ENCODE results near the gene CRHBP.
"Not testable (repeated sequence)": the region's sequence is repeated elsewhere in the genome, so short reads cannot be mapped to it uniquely, and the experiment has no call there.

CRHBP gene, protein sequence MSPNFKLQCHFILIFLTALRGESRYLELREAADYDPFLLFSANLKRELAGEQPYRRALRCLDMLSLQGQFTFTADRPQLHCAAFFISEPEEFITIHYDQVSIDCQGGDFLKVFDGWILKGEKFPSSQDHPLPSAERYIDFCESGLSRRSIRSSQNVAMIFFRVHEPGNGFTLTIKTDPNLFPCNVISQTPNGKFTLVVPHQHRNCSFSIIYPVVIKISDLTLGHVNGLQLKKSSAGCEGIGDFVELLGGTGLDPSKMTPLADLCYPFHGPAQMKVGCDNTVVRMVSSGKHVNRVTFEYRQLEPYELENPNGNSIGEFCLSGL

GRCh38 chr5:76952795-76953536 is at the start of gene CRHBP:
Gene CRHBP (plus strand): TSS chr5:76953045. CDS start chr5:76953135, 90 bp downstream.
- no peak for DNase-seq (ENCODE audit: low read depth in 3 of 3)

DNA sequence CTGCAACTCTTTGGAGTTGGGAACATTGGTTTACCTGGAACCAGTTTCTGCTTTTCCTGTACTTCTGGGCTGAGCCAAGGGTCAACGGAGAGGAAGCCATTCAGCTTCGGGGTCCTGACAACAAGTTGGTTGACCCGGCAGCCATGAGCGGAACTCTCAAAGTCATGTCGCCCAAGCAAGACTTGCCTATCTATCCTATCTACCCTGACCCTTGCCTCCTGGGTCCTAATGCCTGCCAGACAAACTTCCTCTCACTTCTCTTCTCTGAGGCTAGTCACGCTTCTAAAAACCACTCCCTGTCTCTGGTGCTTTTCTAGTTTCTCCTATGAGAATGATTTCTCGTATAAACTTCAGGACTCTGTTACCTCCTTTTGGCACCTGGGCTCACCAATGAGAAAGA is 44.7 kb upstream of the CRHBP start:
- no peak for DNase-seq (ENCODE audit: low read depth in 3 of 3)

DNA sequence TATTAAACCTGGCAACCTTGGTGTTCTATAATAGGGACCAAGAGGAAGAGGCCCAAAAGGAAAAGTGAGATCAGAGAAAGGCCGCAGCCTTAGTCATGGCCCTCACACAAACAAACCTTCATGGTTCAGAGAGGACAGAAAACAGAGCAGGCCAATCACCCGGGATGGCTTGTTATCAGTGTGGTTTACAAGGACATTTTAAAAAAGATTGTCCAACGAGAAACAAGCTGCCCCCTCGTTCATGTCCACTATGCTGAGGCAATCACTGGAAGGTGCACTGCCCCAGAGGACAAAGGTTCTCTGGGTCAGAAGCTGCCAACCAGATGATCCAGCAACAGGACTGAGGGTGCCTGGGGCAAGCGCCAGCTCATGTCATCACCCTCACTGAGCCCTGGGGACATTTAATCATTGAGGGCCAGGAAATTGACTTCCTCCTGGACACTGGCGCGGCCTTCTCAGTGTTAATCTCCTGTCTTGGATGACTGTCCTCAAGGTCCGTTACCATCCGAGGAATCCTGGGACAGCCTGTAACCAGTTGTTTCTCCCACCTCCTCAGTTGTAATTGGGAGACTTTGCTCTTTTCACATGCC is 42.4 kb upstream of the CRHBP start:
- not testable (repeated sequence) for DNase-seq (ENCODE audit: low read depth in 3 of 3)

- DNase-seq (ENCODE audit: low read depth in 3 of 3) = not testable (repeated sequence)
These were observed 38.2 kb upstream of the CRHBP start for GRCh38 chr5:76914671-76915070.

- DNase-seq (ENCODE audit: low read depth in 3 of 3) = no peak
These were observed 34.3 kb upstream of the CRHBP start for GRCh38 chr5:76918539-76918938.

GRCh38 chr5:76920491-76920890 is 32.4 kb upstream of the CRHBP start:
- DNase-seq (ENCODE audit: low read depth in 3 of 3) = no peak

DNA sequence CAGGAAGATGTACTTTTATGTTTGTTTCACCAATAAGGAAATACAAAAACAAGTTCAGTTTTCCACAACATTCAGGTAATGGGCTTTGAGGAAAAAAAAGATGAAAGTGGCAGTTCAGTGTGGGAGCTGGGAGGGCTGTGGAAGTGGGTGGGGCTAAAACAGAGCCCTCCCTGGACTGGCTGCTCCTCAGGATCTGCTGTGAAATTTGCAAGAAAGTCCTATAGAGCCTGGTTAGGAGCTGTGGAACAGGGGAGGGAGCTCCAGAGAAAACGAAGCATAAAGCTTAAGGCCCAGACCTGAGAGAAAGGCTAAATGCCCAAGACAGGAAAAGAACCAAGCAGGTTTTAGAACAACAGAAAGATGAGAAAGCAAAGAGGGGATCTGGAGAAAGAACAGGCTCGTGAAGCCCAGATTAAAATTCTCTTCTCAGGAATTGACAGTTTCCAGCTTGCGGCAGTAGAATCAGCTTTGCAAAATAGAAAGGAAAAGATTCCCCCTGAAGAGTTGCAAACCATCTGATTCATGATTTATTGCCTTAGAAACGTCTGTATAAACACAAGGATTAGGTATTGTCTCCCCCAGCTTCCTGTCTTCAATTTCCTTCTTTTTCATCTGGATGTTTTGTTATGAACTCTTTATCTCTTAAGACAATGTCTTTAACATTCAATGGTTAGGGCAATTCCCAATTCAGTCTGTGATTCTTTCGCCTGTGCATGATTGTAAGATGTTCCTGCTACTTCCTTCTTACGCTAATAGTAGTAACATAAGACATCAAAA is 26.3 kb upstream of the CRHBP start:
- DNase-seq (ENCODE audit: low read depth in 3 of 3) = no peak

GRCh38 chr5:76927961-76928360 is 24.9 kb upstream of the CRHBP start:
- DNase-seq (ENCODE audit: low read depth in 3 of 3) = no peak

DNA sequence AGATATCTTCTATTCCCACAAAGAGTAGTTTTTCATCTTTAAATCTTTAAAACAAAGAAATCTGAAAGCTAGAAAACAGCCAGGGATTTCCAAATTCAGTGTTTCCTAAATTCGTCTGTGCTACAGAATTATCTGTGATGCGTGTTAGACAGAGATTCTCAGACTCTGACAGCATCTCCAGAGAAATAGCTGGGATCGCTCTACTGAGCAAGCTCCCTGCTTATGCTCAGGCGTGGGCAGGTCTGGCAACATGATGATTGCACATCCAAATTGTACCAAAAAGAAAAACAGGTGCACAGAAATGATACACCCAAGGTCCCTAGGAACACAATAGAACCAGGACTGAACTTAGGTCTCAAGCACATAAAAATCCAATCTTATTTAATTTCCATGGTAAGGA is 22.8 kb upstream of the CRHBP start:
- DNase-seq (ENCODE audit: low read depth in 3 of 3) = no peak

GRCh38 chr5:76938177-76938576 is 14.7 kb upstream of the CRHBP start:
- no peak for DNase-seq (ENCODE audit: low read depth in 3 of 3)

DNA sequence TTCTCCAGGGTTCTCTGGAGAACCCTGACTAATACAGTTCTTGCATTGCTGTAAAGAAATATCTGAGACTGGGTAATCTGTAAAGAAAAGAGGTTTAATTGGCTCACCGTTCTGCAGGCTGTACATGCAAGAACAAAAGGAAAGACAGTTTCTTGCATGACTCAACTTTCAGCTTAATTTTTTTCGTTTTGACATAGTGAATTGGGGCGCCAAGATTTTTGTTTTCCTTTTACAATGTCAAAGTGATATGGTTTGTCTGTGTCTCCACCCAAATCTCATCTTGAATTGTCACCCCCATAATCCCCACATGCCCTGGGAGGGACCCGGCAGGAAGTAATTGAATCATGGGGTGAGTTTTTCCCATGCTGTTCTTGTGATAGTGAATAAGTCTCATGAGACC is 11.8 kb upstream of the CRHBP start:
- DNase-seq (ENCODE audit: low read depth in 3 of 3) = no peak

DNA sequence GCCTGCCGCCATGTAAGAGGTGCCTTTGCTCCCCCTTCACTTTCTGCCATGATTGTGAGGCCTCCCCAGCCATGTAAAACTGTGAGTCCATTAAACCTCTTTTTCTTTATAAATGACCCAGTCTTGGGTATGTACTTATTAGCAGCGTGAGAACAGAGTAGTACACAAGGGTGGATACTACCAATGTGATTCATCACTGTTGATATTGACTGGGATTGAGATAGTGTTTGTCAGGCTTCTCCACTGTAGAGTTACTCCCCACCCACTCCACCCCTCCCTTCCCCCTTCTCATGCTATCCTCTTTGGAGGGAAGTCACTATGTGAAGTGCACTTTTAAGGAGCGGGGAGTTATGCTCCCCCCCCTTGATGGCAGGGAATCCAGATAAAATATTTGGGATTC is 11.4 kb upstream of the CRHBP start:
- DNase-seq (ENCODE audit: low read depth in 3 of 3) = no peak

DNA sequence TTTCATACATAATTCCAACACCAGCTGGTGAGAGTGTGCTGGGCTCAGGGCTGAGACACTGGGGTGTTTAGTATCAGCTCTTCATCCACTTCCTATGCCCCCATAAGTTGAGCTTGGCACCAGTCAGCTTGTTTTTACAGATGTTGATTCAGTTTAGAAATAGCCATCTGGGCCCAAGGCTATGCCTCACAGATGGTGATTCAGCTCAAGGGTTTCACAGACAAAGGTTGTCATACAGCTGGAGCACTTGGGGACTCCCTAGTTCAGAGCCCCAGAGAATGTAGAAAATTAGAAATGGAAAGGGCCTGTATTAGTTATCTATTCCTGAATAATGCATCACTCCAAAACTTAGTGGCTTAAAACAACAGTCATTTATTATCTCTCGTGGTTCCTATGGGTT is 10.3 kb upstream of the CRHBP start:
- DNase-seq (ENCODE audit: low read depth in 3 of 3) = no peak

DNA sequence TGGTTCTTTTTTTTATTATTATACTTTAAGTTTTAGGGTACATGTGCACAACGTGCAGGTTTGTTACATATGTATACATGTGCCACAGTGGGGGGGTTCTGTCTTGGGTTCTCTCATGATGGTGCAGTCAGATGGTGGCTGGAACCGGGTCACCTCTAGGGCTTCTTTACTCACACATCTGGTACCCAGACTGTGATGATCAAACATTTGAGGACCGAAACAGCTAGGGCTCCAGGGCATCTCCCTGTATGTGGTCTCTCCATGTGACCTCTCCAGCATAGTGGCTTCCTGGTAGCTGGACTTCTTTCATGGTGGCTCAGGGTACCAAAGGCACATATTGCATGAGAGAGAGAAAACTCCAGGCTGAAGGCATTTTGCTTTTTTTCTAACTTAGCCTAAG is 9.8 kb upstream of the CRHBP start:
- DNase-seq (ENCODE audit: low read depth in 3 of 3) = no peak

DNA sequence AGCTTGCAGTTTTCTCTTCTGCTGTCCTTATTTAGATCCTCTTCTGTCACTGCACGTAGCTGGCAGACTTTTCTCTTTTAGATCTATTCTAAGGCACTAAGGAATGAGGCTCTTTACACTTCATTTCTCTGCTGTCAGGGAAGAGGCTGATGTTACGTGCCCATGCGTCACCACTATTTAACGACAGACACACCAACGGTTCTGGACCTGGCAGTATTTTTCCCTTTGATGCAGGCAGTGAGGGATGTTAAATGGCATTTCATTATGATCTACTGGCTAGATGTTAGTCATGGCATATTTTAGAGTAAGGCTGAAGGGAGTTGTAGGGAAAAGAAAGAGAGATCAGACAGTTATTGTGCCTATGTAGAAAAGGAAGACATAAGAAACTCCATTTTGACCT is 8.2 kb upstream of the CRHBP start:
- no peak for DNase-seq (ENCODE audit: low read depth in 3 of 3)

DNA sequence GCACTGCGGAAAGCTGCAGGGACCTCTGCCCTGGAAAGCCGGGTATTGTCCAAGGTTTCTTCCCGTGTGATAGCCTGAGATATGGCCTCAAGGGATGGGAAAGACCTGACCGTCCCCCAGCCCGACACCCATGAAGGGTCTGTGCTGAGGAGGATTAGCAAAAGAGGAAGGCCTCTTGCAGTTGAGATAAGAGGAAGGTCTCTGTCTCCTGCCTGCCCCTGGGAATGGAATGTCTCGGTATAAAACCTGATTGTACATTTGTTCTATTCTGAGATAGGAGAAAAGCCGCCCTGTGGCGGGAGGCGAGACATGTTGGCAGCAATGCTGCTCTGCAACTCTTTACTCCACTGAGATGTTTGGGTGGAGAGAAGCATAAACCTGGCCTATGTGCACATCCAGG is 7.6 kb upstream of the CRHBP start:
- not testable (repeated sequence) for DNase-seq (ENCODE audit: low read depth in 3 of 3)

DNA sequence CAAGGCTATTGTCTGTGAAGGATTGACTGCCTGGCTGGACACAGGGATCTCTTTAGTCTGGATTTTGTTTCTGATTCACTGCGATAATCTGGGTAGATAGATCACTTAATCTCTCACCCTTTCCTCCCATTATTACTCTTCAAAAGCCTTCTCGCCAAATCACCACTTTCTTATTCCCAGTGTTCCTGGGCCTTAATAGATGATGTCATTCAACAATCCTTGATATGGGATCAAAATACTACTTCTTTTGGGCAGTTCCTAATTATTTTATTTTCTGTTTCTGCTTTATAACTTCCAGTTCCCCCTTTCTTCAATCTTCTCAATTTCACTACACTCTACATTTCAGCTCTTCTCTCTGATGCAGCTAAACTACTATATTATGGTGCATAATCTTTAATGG is 6.8 kb upstream of the CRHBP start:
- DNase-seq (ENCODE audit: low read depth in 3 of 3) = no peak

GRCh38 chr5:76947082-76947503 is 5.8 kb upstream of the CRHBP start:
- DNase-seq (ENCODE audit: low read depth in 3 of 3) = no peak

- DNase-seq (ENCODE audit: low read depth in 3 of 3) = no peak
These were observed 922 bp downstream of the CRHBP start for GRCh38 chr5:76953551-76954382.

GRCh38 chr5:76954383-76954763 is 1.5 kb downstream of the CRHBP start:
- DNase-seq (ENCODE audit: low read depth in 3 of 3) = no peak

GRCh38 chr5:76956033-76956432 is 3.2 kb downstream of the CRHBP start:
- DNase-seq (ENCODE audit: low read depth in 3 of 3) = no peak

Data from stimulated activated CD4-positive, alpha-beta T cell treated with anti-CD3 and anti-CD28 coated beads, TNF-alpha, amount 100 ng/mL, for 24 hours (primary cell).